Body of pancreas (tissue), 4 donors: ENCODE measurements around the gene ALX3. TPM values are rescaled to one million over a fixed set of nuclear protein-coding genes. Genes with fewer than 3 reads are reported as not detected.

Experiments used
- ATAC-seq: fragments of 150-250 bp; one replicate; pipeline ENCODE4 v1.9.1; 2016
- DNase-seq, 4 donors: peaks; one replicate each; pipeline ENCODE4 v3.0.0-alpha.2; 2019
- H3K27ac ChIP-seq, 4 donors: fragments of 200-600 bp; sonication (generic); 1 replicate in 3 of 4; 2 replicates in 1 of 4; pipeline versions ENCODE4 v1.5.1 to v1.6.1; 2016 to 2019; ENCODE audit warnings: mild to moderate bottlenecking in 1 of 4, mixed read lengths in 1 of 4, moderate library complexity in 1 of 4
- H3K27me3 ChIP-seq, 2 donors: fragments of 200-600 bp; sonication (generic); one replicate each; pipeline ENCODE4 v1.6.0; 2016; ENCODE audit warnings: mild to moderate bottlenecking in 1 of 2
- H3K36me3 ChIP-seq, 2 donors: fragments of 200-600 bp; sonication (generic); replicated peaks in 1 of 2; 2 replicates each; pipeline ENCODE4 v1.5.1; 2016; ENCODE audit warnings: low read depth in 2 of 2; ENCODE audit not compliant: insufficient read depth in 1 of 2
- H3K4me1 ChIP-seq: fragments of 200-600 bp; sonication (generic); one replicate; pipeline ENCODE4 v1.6.0; 2016
- H3K4me3 ChIP-seq, 2 donors: fragments of 200-600 bp; sonication (generic); 1 replicate in 1 of 2; 2 replicates in 1 of 2; pipeline ENCODE4 v1.5.1; 2016 to 2019
- H3K9me3 ChIP-seq, 3 donors: fragments of 200-600 bp; sonication (generic); 1 replicate in 2 of 3; 2 replicates in 1 of 3; pipeline ENCODE4 v1.5.1; 2016
- POLR2A ChIP-seq, 3 donors: fragments of 450-650 bp; IDR thresholded peaks; one replicate each; pipeline ENCODE4 v1.6.1; 2016; ENCODE audit warnings: antibody characterized with exemption in 3 of 3, mild to moderate bottlenecking in 2 of 3
- WGBS, 2 donors: methylation state at CpG; one replicate each; pipeline ENCODE4 v1.1.5; 2017; 5-methylcytosine and 5-hydroxymethylcytosine counted together
- intact Hi-C: fragments of 100-400 bp; cut with DNase I; formaldehyde crosslinking; loops from one replicate; pipeline ENCODE4 v1.15.1; 2023
- total RNA-seq, 2 donors: library from RNA; depleted of rRNA; stranded (reverse); fragments of >200 nt; gene quantifications; one replicate each; pipeline ENCODE4 v1.1.0, GENCODE V29; 2016
- TF ChIP-seq, protein P1 (sequence below), 7 experiments: fragments of 450-650 bp in 4 of 7; fragments of 200-600 bp in 3 of 7; sonication (generic) in 3 of 7; IDR thresholded peaks; one replicate each; pipeline ENCODE4 v1.5.1; 2016 to 2019; ENCODE audit warnings: antibody characterized with exemption in 7 of 7

The ALX3 gene
- total RNA-seq, 2 donors from 2014 or later = not detected

- Histone ChIP-seq H3K27me3 (no peaks in the 10 kb centered on the region), H3K27ac (no peak overlapping the region), H3K36me3 (peaks cover 6 to 25% of the 10 kb centered on the region in 2 donors), H3K9me3 (no peaks in the 10 kb centered on the region), H3K4me1 (peaks cover 4% of the 10 kb centered on the region), H3K4me3 (no peak overlapping the region)
- intact Hi-C loops = no loop called here
- WGBS, 2 donors = 50 to 53% methylated on average over 2 of the region's 2 CpGs
- DNase-seq (peak; percentile 31 to 56 (median 35)), ATAC-seq (peak; percentile 66)
- TF ChIP-seq, protein P1, sequence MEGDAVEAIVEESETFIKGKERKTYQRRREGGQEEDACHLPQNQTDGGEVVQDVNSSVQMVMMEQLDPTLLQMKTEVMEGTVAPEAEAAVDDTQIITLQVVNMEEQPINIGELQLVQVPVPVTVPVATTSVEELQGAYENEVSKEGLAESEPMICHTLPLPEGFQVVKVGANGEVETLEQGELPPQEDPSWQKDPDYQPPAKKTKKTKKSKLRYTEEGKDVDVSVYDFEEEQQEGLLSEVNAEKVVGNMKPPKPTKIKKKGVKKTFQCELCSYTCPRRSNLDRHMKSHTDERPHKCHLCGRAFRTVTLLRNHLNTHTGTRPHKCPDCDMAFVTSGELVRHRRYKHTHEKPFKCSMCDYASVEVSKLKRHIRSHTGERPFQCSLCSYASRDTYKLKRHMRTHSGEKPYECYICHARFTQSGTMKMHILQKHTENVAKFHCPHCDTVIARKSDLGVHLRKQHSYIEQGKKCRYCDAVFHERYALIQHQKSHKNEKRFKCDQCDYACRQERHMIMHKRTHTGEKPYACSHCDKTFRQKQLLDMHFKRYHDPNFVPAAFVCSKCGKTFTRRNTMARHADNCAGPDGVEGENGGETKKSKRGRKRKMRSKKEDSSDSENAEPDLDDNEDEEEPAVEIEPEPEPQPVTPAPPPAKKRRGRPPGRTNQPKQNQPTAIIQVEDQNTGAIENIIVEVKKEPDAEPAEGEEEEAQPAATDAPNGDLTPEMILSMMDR (IDR thresholded peaks at IDR 0.05) = peak in 6 of 7 experiments; percentile 22 to 60 (median 47)
- no peak for TF ChIP-seq POLR2A (IDR thresholded peaks at IDR 0.05)
Measured at GRCh38 chr1:110011527-110012041, 58.9 kb downstream of the ALX3 start.

Other genes starting within 250 kb of the ALX3 start
- 10 to 100 TPM; 26.7 to 60.7 TPM for gene CSF1, start 159.8 kb downstream of the ALX3 start, total RNA-seq
- gene AHCYL1, start 85.9 kb downstream of the ALX3 start, total RNA-seq = 10 to 100 TPM; 38.4 to 61.6 TPM
- gene STRIP1, start 36.0 kb downstream of the ALX3 start, total RNA-seq = 10 to 100 TPM; 22.7 to 24.1 TPM
- not detected for gene UBL4B, start 41.8 kb upstream of the ALX3 start, total RNA-seq
- gene SLC6A17, start 79.8 kb upstream of the ALX3 start, total RNA-seq = under 1 TPM; 0.52 to 0.99 TPM
- 10 to 100 TPM in 1 of 2 donors, 1 to 10 TPM in 1; 8.6 to 12.7 TPM for gene KCNC4, start 139.6 kb upstream of the ALX3 start, total RNA-seq